CD4-positive, alpha-beta T cell treated with Interleukin-17A for 1 hour (primary cell): Measurements from ENCODE around the gene DDX4.
"Not testable (repeated sequence)": the region's sequence is repeated elsewhere in the genome, so short reads cannot be mapped to it uniquely, and the experiment has no call there.

Experiments used
- DNase-seq: peaks from one replicate; pipeline ENCODE4 v3.0.0-alpha.2; 2020

DDX4 gene

GRCh38 chr5:55737793-55738192, at the start of gene DDX4:
DDX4 (plus strand) TSS chr5:55738061; CDS start chr5:55738964, 903 bp downstream.
- DNase-seq, result no peak

DNA sequence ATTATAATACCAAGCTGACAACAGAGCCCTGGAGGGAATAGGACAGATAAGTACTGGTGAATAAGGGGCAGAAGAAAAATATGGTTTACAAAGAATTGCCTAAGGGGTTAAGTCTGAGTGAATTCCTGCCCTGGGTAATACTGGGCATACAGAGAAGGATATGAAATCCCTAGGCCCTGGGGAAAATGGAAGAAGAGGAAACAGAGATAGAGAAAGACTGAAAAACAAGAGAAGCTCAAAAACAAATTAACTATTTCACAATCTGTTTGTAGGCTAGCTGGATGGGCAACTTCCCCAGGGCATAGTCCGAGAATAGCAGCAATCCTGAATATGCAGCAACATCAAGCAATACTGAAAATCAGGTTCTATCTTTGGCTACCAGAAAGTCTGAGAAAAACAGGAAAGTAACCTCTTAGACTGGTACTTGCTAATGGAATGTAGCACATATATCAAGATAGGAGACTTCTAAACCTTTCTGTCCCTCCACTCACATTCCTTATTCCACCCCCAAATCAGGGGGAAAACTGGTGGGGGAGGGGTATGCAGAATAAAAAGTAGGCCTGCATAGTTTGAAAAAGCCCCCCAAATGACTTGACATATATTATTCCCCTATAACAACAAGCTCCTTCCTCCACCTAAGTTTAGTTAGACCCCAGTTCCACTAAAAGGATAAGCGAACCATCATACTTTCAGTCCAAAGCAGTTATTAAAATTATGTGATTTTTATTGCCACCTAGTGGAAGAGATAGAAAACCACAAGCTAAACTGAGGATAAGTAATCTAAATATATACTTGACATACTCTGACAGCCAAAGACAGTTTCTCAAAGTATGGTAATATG, 46.4 kb upstream of the DDX4 start:
- peak; percentile 51 for DNase-seq

DNA sequence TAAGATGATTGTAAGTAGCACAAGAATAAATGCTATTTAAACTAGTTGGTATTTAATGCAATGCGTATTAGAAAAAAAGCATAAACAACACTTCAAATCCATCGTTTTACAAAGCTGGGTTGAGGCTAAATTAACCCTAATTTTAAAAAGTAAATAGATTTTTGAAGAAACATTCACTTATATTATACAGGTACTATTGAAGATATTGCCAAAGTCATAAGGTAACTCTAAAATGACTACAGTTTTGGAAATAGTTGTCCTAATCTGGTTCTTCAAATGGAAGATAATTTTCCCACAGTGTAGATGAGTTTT, 45.8 kb upstream of the DDX4 start:
- DNase-seq, result no peak

DNA sequence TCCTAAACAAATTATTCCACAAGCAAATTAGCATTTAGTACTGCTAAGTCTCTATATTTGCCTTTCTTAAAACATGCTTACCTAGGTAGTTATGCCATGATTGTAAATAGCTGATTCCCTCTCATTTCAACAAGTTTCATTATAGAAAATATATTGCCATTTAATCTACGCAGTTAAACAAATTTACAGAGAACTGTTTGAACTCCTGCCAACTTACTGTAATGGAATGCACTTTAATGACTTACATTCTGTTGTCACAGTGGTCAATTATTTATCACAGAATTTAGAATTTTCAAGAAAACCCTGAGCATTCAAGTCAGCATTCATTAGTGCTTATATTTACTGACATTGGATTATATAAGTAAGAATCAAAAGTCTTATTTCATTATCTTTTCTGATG, 45.4 kb upstream of the DDX4 start:
- DNase-seq, result no peak

DNA sequence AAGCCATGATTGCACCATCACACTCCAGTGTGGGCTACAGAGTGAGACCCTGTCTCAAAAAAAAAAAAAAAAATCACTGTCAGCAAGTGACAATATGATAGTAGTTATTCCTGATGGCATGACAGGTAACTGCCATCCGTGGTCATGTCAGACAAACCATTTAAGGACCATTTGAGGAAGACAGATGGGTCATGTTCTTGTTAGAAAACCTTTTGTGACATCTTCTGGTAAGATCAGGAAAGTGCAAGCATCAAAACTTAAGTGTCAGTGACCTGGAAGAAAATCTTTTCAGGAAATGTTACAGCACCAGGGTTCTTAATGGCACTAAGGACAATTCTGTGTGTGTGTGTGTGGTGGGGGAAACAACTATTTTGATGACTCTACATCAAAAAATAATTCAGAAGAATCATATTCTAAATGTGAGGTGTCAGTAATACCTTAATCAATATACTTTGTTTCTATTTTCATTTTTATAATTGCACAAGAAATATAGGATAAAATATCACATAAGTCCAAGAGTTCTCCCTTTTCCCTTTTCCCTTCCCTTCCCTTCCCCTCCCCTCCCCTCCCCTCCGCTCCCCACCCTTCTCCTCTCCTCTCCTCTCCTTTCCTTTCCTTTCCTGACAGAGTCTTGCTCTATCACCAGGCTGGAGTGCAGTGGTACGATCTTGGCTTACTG, 43.6 kb upstream of the DDX4 start:
- no peak for DNase-seq

- DNase-seq, result not testable (repeated sequence)
Observed at GRCh38 chr5:55696704-55697103, 41.2 kb upstream of the DDX4 start.

GRCh38 chr5:55699041-55699688, 38.7 kb upstream of the DDX4 start:
- DNase-seq, result no peak

- DNase-seq, result no peak
Observed at GRCh38 chr5:55700745-55701144, 37.1 kb upstream of the DDX4 start.

- no peak for DNase-seq
Observed at GRCh38 chr5:55701462-55702103, 36.3 kb upstream of the DDX4 start.

GRCh38 chr5:55702598-55703345, 35.1 kb upstream of the DDX4 start:
- no peak for DNase-seq

GRCh38 chr5:55706230-55706629, 31.6 kb upstream of the DDX4 start:
- no peak for DNase-seq

- DNase-seq, result no peak
Observed at GRCh38 chr5:55708732-55709131, 29.1 kb upstream of the DDX4 start.

GRCh38 chr5:55711507-55712022, 26.3 kb upstream of the DDX4 start:
- DNase-seq, result no peak

GRCh38 chr5:55712023-55712859, 25.6 kb upstream of the DDX4 start, which contains the start of gene SLC38A9:
SLC38A9 (minus strand) TSS chr5:55712324; CDS start chr5:55697958, 14,366 bp downstream.
- peak; percentile 91 for DNase-seq

GRCh38 chr5:55713871-55714270, 24.0 kb upstream of the DDX4 start:
- DNase-seq, result no peak

DNA sequence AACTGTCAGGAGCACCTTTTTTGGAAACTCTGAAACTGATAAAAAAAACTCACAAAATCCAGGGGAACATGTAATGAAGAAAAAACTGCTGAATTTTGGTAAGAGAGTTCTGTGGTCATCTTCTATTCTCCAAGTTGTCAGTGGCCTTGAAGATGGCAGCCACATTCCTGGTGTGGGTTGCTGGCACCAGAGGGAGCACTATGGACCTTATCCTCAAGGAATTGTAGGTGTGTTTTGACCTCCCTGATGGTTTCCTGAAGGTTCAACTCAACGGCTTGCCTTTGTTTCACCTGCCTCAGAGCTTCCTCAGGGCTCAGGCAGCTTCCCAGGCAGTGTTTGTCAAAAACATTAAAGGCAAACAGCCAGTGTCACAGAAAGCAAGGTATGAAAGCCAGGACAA, 23.5 kb upstream of the DDX4 start:
- DNase-seq, result no peak

GRCh38 chr5:55714749-55715148, 23.1 kb upstream of the DDX4 start:
- DNase-seq, result no peak

DNA sequence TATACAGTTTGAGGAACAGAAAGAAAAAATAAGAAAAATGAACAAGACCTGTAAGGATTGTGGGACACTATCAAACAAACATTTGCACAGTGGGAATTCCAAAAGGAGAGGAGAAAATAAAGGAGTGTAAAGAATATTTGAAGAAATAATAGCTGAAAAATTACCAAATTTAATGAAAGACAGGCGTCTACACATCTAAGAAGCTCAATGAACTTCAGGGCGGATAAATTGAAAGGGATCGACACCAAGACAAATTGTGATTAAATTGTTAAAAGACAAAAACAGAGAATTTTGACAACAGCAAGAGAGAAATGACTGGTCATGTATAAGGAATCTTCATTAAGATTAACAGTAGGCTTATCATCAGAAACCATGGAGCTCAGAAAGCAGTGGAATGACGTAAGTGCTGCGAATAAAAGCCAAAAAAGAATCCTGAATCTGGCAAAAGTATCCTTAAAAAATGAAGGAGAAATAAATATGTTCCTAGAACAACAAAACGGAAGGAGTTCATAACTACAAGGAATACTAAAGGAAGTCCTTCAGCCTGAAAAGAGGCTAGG, 22.3 kb upstream of the DDX4 start:
- DNase-seq, result no peak

DNA sequence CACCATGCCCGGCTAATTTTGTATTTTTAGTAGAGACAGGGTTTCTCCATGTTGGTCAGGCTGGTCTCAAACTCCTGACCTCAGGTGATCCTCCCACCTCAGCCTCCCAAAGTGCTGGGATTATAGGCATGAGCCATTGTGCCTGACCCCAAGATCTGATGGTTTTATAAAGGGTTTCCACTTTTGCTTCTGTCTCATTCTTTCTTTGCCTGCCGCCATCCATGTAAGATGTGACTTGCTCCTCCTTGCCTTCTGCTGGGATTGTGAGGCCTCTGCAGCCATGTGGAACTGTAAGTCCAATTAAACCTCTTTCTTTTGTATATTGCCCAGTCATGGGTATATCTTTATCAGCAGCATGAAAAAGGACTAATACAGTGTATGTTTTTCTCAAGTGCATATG, 18.8 kb upstream of the DDX4 start:
- not testable (repeated sequence) for DNase-seq

DNA sequence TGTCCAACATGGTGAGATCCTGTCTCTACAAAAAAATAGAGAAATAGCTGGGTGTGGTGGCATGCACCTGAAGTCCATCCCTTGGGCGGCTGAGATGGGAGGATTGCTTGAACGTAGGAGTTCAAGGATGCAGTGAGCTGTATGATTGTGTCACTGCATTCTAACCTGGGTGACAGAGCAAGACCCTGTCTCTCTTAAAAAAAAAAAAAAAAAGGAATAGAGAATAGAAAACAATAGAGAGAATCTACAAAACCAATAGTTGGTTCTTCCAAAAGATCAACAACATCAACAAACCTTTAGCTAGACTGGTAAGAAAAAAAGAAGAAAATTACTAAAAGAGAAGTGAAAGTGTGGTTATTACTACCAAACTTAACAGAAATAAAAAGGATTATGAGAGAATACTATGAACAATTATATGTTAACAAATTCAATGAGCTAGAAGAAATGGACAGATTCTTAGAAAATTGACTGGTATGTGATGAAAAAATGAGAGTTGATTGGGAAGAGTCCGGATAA, 17.6 kb upstream of the DDX4 start:
- no peak for DNase-seq

DNA sequence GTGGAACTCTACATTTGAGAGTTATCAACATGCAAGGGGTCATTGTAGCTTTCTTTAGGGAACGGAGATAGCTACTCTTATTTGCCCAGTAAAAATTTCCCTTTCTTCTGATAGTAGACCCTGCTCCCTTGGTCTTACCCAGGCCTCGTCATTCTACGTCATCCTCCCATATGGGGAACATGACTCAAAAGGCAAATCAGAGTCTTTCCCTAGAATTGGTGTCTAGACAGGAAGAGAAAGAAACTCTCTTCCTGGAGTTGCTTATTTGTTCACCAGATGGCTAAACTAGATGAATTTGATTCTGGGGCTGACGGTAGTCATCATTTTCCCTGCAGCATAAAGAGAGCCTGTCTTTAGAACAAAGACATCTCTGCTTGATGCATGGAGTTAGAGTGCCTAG, 13.6 kb upstream of the DDX4 start:
- DNase-seq, result no peak
